ENCODE data around the gene ZNF521.

GRCh38 chr18:25044694-25045093 is 307.3 kb downstream of the ZNF521 start:
- TF ChIP-seq CTCF (IDR thresholded peaks at IDR 0.05) (no peak), POLR2A (IDR thresholded peaks at IDR 0.05) (no peak), POLR2AphosphoS5 (IDR thresholded peaks at IDR 0.05) (no peak)

Data from breast epithelium (tissue), 3 donors.